NAMALWA (cell line): ENCODE measurements around the gene UCHL3.

Experiments
- DNase-seq: peaks from one replicate; pipeline ENCODE4 v3.0.0-alpha.2; 2015; ENCODE audit warnings: low spot score

UCHL3 gene

GRCh38 chr13:75633285-75633684, 83.7 kb downstream of the UCHL3 start:
- DNase-seq = no peak

GRCh38 chr13:75635101-75635827, 85.7 kb downstream of the UCHL3 start:
- DNase-seq = no peak

GRCh38 chr13:75635828-75636435, 86.3 kb downstream of the UCHL3 start, which contains the start of gene LMO7:
Gene LMO7, plus strand, starts transcription at chr13:75636330. Its CDS starts 328 bp downstream, at chr13:75636658.
- DNase-seq = no peak

GRCh38 chr13:75636436-75637180, 87.0 kb downstream of the UCHL3 start:
- no peak for DNase-seq

- no peak for DNase-seq
Observed at GRCh38 chr13:75637181-75637750, 87.7 kb downstream of the UCHL3 start.

- DNase-seq = no peak
Observed at GRCh38 chr13:75639454-75639853, 89.9 kb downstream of the UCHL3 start.

GRCh38 chr13:75641026-75641425, 91.4 kb downstream of the UCHL3 start:
- DNase-seq = no peak

- no peak for DNase-seq
Observed at GRCh38 chr13:75643182-75643581, 93.6 kb downstream of the UCHL3 start.

GRCh38 chr13:75643693-75644092, 94.1 kb downstream of the UCHL3 start:
- DNase-seq = no peak

GRCh38 chr13:75645141-75645540, 95.5 kb downstream of the UCHL3 start:
- DNase-seq = no peak

GRCh38 chr13:75647126-75647784, 97.7 kb downstream of the UCHL3 start:
- DNase-seq = no peak

GRCh38 chr13:75648446-75648845, 98.9 kb downstream of the UCHL3 start:
- no peak for DNase-seq

GRCh38 chr13:75651013-75651412, 101.4 kb downstream of the UCHL3 start:
- DNase-seq = no peak

- no peak for DNase-seq
Observed at GRCh38 chr13:75652726-75653125, 103.1 kb downstream of the UCHL3 start.
